IMR-90 (cell line): ENCODE data around the gene CBR1. TPM values are rescaled to one million over a fixed set of nuclear protein-coding genes. Genes with fewer than 3 reads are reported as not detected.

Experiments used
- ATAC-seq: fragments of 200-7000 bp; cut with Tn5 transposase; 2 replicates; pipeline ENCODE4 v1.9.1; 2020; ENCODE audit warnings: low read depth, mild to moderate bottlenecking, moderate library complexity
- Bru-seq: library from RNA; stranded (reverse); fragments of 400-500 nt; gene quantifications from one replicate; lab custom pipeline; 2021; lab: Mats Ljungman, UMichigan
- BruChase-seq, 2 experiments: library from RNA; stranded (reverse); fragments of 400-500 nt; gene quantifications; one replicate each; lab custom pipeline; 2021; lab: Mats Ljungman, UMichigan
- BruUV-seq: library from RNA; stranded (reverse); fragments of 400-500 nt; replicated peaks from 2 replicates; lab custom pipeline; 2021; lab: Mats Ljungman, UMichigan
- CTCF ChIA-PET: fragments of 300-600 bp; formaldehyde crosslinking; extraction: SDS; loops from one replicate; lab custom pipeline; 2021; ENCODE audit warnings: antibody characterized with exemption; lab: Yijun Ruan, JAX
- POLR2A ChIA-PET: fragments of 300-600 bp; sonication (Branson Sonifier 250); formaldehyde crosslinking; loops from one replicate; lab custom pipeline; 2022; ENCODE audit warnings: antibody characterized with exemption; ENCODE audit not compliant: unreplicated experiment; lab: Charles Lee
- DNase-seq: peaks from one replicate; pipeline ENCODE4 v3.0.0; 2013
- H2AFZ ChIP-seq: replicated peaks from 2 replicates; pipeline ENCODE3; 2013; ENCODE audit warnings: low read length, mild to moderate bottlenecking; ENCODE audit not compliant: poor library complexity
- H2AK5ac ChIP-seq: 2 replicates; pipeline ENCODE4 v1.6.1; 2013; ENCODE audit warnings: low read depth, low read length, inconsistent platforms
- H2AK9ac ChIP-seq: replicated peaks from 2 replicates; pipeline ENCODE3; 2013; ENCODE audit warnings: mild to moderate bottlenecking, low read depth, low read length, moderate library complexity; ENCODE audit not compliant: poor library complexity
- H2BK120ac ChIP-seq: 2 replicates; pipeline ENCODE4 v1.6.1; 2013; ENCODE audit warnings: low read depth, low read length, inconsistent platforms
- H2BK15ac ChIP-seq: 3 replicates; pipeline ENCODE4 v1.6.1; 2013; ENCODE audit warnings: low read depth, low read length, inconsistent platforms
- H2BK20ac ChIP-seq: 2 replicates; pipeline ENCODE4 v1.6.1; 2013; ENCODE audit warnings: low read depth, mild to moderate bottlenecking, inconsistent platforms, low read length, moderate library complexity
- H2BK5ac ChIP-seq: 2 replicates; pipeline ENCODE4 v1.6.1; 2013; ENCODE audit warnings: mild to moderate bottlenecking, low read depth, low read length, inconsistent platforms; ENCODE audit not compliant: poor library complexity, severe bottlenecking
- H3K14ac ChIP-seq: replicated peaks from 2 replicates; pipeline ENCODE4 v1.6.1; 2013; ENCODE audit warnings: low read depth, low read length, inconsistent platforms
- H3K18ac ChIP-seq: 2 replicates; pipeline ENCODE4 v1.6.1; 2013; ENCODE audit warnings: low read depth, low read length, control low read depth
- H3K23ac ChIP-seq: 2 replicates; pipeline ENCODE4 v1.6.1; 2013; ENCODE audit warnings: low read depth, low read length, inconsistent platforms
- H3K27ac ChIP-seq: 2 replicates; pipeline ENCODE4 v1.5.1; 2013; ENCODE audit warnings: mild to moderate bottlenecking, control low read depth, low read length; ENCODE audit not compliant: insufficient read depth
- H3K27me3 ChIP-seq: 2 replicates; pipeline ENCODE4 v1.6.1; 2013; ENCODE audit warnings: low read length; ENCODE audit not compliant: control insufficient read depth, insufficient read depth
- H3K36me3 ChIP-seq: 2 replicates; pipeline ENCODE4 v1.6.1; 2013; ENCODE audit warnings: low read length, mixed read lengths; ENCODE audit not compliant: control insufficient read depth, insufficient read depth
- H3K4ac ChIP-seq: 2 replicates; pipeline ENCODE4 v1.6.1; 2013; ENCODE audit warnings: low read depth, low read length, inconsistent platforms
- H3K4me1 ChIP-seq: 2 replicates; pipeline ENCODE4 v1.6.1; 2013; ENCODE audit warnings: low read length, mixed read lengths; ENCODE audit not compliant: control insufficient read depth, insufficient read depth
- H3K4me2 ChIP-seq: 2 replicates; pipeline ENCODE4 v1.6.1; 2013; ENCODE audit warnings: low read depth, mild to moderate bottlenecking, control low read depth, low read length, moderate library complexity
- H3K4me3 ChIP-seq: 2 replicates; pipeline ENCODE4 v1.5.1; 2013; ENCODE audit warnings: low read depth, mild to moderate bottlenecking, control low read depth, low read length, moderate library complexity; ENCODE audit not compliant: insufficient read depth
- H3K56ac ChIP-seq: 2 replicates; pipeline ENCODE4 v1.6.1; 2013; ENCODE audit warnings: low read length, inconsistent platforms; ENCODE audit not compliant: insufficient read depth; ENCODE audit errors: extremely low read depth
- H3K79me1 ChIP-seq, 2 experiments: 2 replicates each; pipeline ENCODE4 v1.6.1; 2013; ENCODE audit warnings: low read length in 2 of 2, inconsistent platforms in 1 of 2, low read depth in 1 of 2
- H3K9ac ChIP-seq: 2 replicates; pipeline ENCODE4 v1.6.1; 2013; ENCODE audit warnings: low read depth, low read length, control low read depth
- H3K9me1 ChIP-seq: 2 replicates; pipeline ENCODE4 v1.6.1; 2013; ENCODE audit warnings: low read length, inconsistent platforms; ENCODE audit not compliant: insufficient read depth
- H3K9me3 ChIP-seq: 2 replicates; pipeline ENCODE4 v1.6.1; 2013; ENCODE audit warnings: low read length; ENCODE audit not compliant: control insufficient read depth, insufficient read depth
- H4K20me1 ChIP-seq: 2 replicates; pipeline ENCODE4 v1.6.1; 2013; ENCODE audit warnings: low read length, inconsistent platforms; ENCODE audit not compliant: insufficient read depth
- H4K5ac ChIP-seq: 2 replicates; pipeline ENCODE4 v1.6.1; 2013; ENCODE audit warnings: mild to moderate bottlenecking, low read depth, low read length, control low read depth
- H4K8ac ChIP-seq, 2 experiments: 2 replicates each; pipeline ENCODE4 v1.6.1; 2013; ENCODE audit warnings: low read depth in 2 of 2, low read length in 2 of 2, control low read depth in 1 of 2, inconsistent platforms in 1 of 2
- H4K91ac ChIP-seq: 2 replicates; pipeline ENCODE4 v1.6.1; 2013; ENCODE audit warnings: low read depth, low read length, inconsistent platforms; ENCODE audit not compliant: insufficient read depth
- BHLHE40 ChIP-seq: fragments of 150-350 bp; IDR thresholded peaks from 2 replicates; pipeline ENCODE4 v1.6.1; 2016; ENCODE audit warnings: mild to moderate bottlenecking, low read depth, low read length
- MAFK ChIP-seq: IDR thresholded peaks from 2 replicates; pipeline ENCODE4 v1.6.1; 2012; ENCODE audit warnings: low read depth, low read length, improper control_type of control experiment
- MAZ ChIP-seq: IDR thresholded peaks from 2 replicates; pipeline ENCODE4 v1.6.1; 2012; ENCODE audit warnings: low read depth, mild to moderate bottlenecking, low read length, improper control_type of control experiment, moderate library complexity, borderline replicate concordance
- MXI1 ChIP-seq: IDR thresholded peaks from 2 replicates; pipeline ENCODE4 v1.6.1; 2012; ENCODE audit warnings: low read depth, mild to moderate bottlenecking, low read length, moderate library complexity, borderline replicate concordance
- NFE2L2 ChIP-seq: fragments of 150-350 bp; IDR thresholded peaks from 2 replicates; pipeline ENCODE4 v1.6.1; 2016; ENCODE audit warnings: low read depth, mild to moderate bottlenecking, low read length
- RAD21 ChIP-seq: IDR thresholded peaks from 2 replicates; pipeline ENCODE4 v1.6.1; 2012; ENCODE audit warnings: low read length, improper control_type of control experiment
- RFX5 ChIP-seq: IDR thresholded peaks from 2 replicates; pipeline ENCODE4 v1.8.0; 2012; ENCODE audit warnings: low read depth, mild to moderate bottlenecking, low read length, moderate library complexity
- USF2 ChIP-seq: fragments of 150-350 bp; IDR thresholded peaks from 2 replicates; pipeline ENCODE4 v1.6.1; 2017; ENCODE audit warnings: mild to moderate bottlenecking, antibody characterized with exemption, low read length, low read depth
- WGBS, 2 experiments: methylation state at CpG; one replicate each; pipeline versions ENCODE4 v1.1.5 to v1.1.7; 2013; ENCODE audit warnings: missing lambda C conversion rate in 2 of 2; ENCODE audit not compliant: insufficient read length in 1 of 2; ENCODE audit errors: extremely low coverage in 2 of 2; 5-methylcytosine and 5-hydroxymethylcytosine counted together
- dilution Hi-C: fragments of 300-500 bp; cut with HindIII; formaldehyde crosslinking; loops from one replicate; pipeline ENCODE4 v1.14.3; 2018; ENCODE audit warnings: low sequenced_read_pairs; ENCODE audit not compliant: unreplicated experiment
- in situ Hi-C: fragments of 300-500 bp; cut with MboI; formaldehyde crosslinking; loops from 3 replicates; pipeline ENCODE4 v1.14.3; 2019; ENCODE audit warnings: low sequenced_read_pairs, inconsistent platforms, mixed read lengths
- intact Hi-C: fragments of 100-400 bp; cut with micrococcal nuclease; formaldehyde crosslinking; loops from 2 replicates; pipeline ENCODE4 v1.10.0; 2022
- long read RNA-seq: library from polyadenylated mRNA; unstranded; transcript quantifications from one replicate; pipeline ENCODE4 v2.0.0, GENCODE V29; 2021; ENCODE audit not compliant: unreplicated experiment
- polyA plus RNA-seq, 3 experiments: library from polyadenylated mRNA; depleted of rRNA; stranded (reverse); fragments of >200 nt; gene quantifications; 2 replicates each; pipeline ENCODE4 v1.2.3, GENCODE V29; 2012; ENCODE audit warnings: low replicate concordance in 1 of 3
- total RNA-seq: library from RNA; depleted of rRNA; stranded (reverse); fragments of >200 nt; gene quantifications from 2 replicates; pipeline ENCODE4 v1.2.3, GENCODE V29; 2012; rRNA removed

Gene CBR1
- total RNA-seq: 110 and 222 TPM in 2 replicates
- polyA plus RNA-seq (2012; rRNA removed): 122 and 166 TPM in 2 replicates
- polyA plus RNA-seq (2012; cell fraction: cytosol; rRNA removed): 441 and 499 TPM in 2 replicates
- polyA plus RNA-seq (2012; cell fraction: nucleus; rRNA removed; ENCODE audit: low replicate concordance): 56.3 and 235 TPM in 2 replicates
- Bru-seq, nascent RNA: percentile 72 among the genes with signal in this experiment
- BruChase-seq, experiment 1, labeled RNA remaining after a 6-hour chase: percentile 76 among the genes with signal in this experiment
- BruChase-seq, experiment 2, labeled RNA remaining after a 2-hour chase: percentile 70 among the genes with signal in this experiment
- long read RNA-seq, transcript CBR1-201 (3 exons, 1,293 nt): major isoform, 118 of 124 reads
- long read RNA-seq, partial matches to known transcripts: 2 of 124 reads
- long read RNA-seq, other reads (novel, unspliced or antisense): 4 of 124 reads

GRCh38 chr21:36069713-36070583 is at the start of gene CBR1:
TSS of gene CBR1 (plus strand) at chr21:36070024. CDS start at chr21:36070116, 92 bp downstream.
- peak within 1 kb of the TSS; percentile 89; the same call in 2 of the 3 replicates for H2BK15ac ChIP-seq
- peak within 1 kb of the TSS; percentile 99 for H2AFZ ChIP-seq
- CTCF ChIA-PET: interaction anchor here (0.7 kb wide), 1 partner anchor 1182 kb away, joined by 4 read pairs; no protein-coding TSS in a partner anchor
- H3K4ac ChIP-seq: peak within 1 kb of the TSS; percentile 98
- H3K27me3 ChIP-seq: no peaks in the 10 kb centered on the region
- H2AK5ac ChIP-seq: peak within 1 kb of the TSS; percentile 95
- peak within 1 kb of the TSS; percentile 97 for H3K14ac ChIP-seq
- 2% methylated on average over 19 of the region's 71 CpGs; no CpG with 5 or more reads in 1 of the 2 experiments for WGBS, 2 experiments
- H3K79me1 ChIP-seq: peaks cover 25 to 43% of the 10 kb centered on the region in 2 experiments; a peak in 3 of 4 replicates
- peak within 1 kb of the TSS; percentile 96 for H4K91ac ChIP-seq
- peak within 1 kb of the TSS; percentile 95 for H3K9ac ChIP-seq
- intact Hi-C loops (no loop called here), dilution Hi-C loops (no loop called here), in situ Hi-C loops (no loop called here)
- H3K4me2 ChIP-seq: peak within 1 kb of the TSS; percentile 79
- TF ChIP-seq MXI1 (peak; percentile 26; the same call in 1 of the 2 replicates), MAZ (peak; percentile 80; the same call in 1 of the 2 replicates), RFX5 (no peak), RAD21 (no peak), USF2 (peak; percentile 98), MAFK (peak; percentile 80), NFE2L2 (peak; percentile 97), BHLHE40 (0 out of 2 replicates have a peak, but pooled peaks have one; percentile 2)
- H4K5ac ChIP-seq: peak within 1 kb of the TSS; percentile 85
- H3K9me3 ChIP-seq: peaks cover 7% of the 10 kb centered on the region
- peak within 1 kb of the TSS; percentile 96 for H3K23ac ChIP-seq
- BruUV-seq: TSS peak; percentile 94
- peak; percentile 93 for DNase-seq
- peak within 1 kb of the TSS; percentile 94 for H2AK9ac ChIP-seq
- peak within 1 kb of the TSS; percentile 92 for H3K4me3 ChIP-seq
- peak within 1 kb of the TSS; percentile 79 for H3K18ac ChIP-seq
- peaks cover 17% of the 10 kb centered on the region for H3K36me3 ChIP-seq
- H3K4me1 ChIP-seq: peaks cover 10% of the 10 kb centered on the region
- H2BK120ac ChIP-seq: peak within 1 kb of the TSS; percentile 89
- peaks cover 10% of the 10 kb centered on the region; the same call in 1 of the 2 replicates for H4K20me1 ChIP-seq
- H2BK5ac ChIP-seq: peak within 1 kb of the TSS; percentile 88
- H2BK20ac ChIP-seq: peak within 1 kb of the TSS; percentile 91
- H3K27ac ChIP-seq: peak within 1 kb of the TSS; percentile 93
- H4K8ac ChIP-seq: peak within 1 kb of the TSS; percentile 72 to 96
- peaks cover 11% of the 10 kb centered on the region for H3K9me1 ChIP-seq
- POLR2A ChIA-PET: interaction anchor here (0.6 to 1.3 kb wide), 3 partner anchors 9 to 66 kb away, joined by 3 to 7 read pairs (median 4); partner anchors contain the start of gene SETD4
- H3K56ac ChIP-seq: peak within 1 kb of the TSS; percentile 66
- peak; percentile 98 for ATAC-seq
